ENCODE results near the gene SFRP2.

GRCh38 chr4:153825691-153826090 lies 36.8 kb upstream of the SFRP2 start:
- TF ChIP-seq CTCF (IDR thresholded peaks at IDR 0.05) (no peak), EZH2phosphoT487 (IDR thresholded peaks at IDR 0.05) (no peak), EZH2 (IDR thresholded peaks at IDR 0.05) (no peak)
